Natural killer cell (primary cell): ENCODE data around the gene STK38. TPM values are rescaled to one million over a fixed set of nuclear protein-coding genes. Genes with fewer than 3 reads are reported as not detected.

Experiments used
- ATAC-seq, 3 donors: fragments of 150-1000 bp in 2 of 3; fragments of 200-7000 bp in 1 of 3; cut with Tn5 transposase; 1 replicate in 1 of 3; 2 replicates in 2 of 3; pipeline ENCODE4 v1.10.0; 2021; ENCODE audit warnings: mild to moderate bottlenecking in 2 of 3, moderate library complexity in 2 of 3
- DNase-seq, 2 donors: peaks; one replicate each; pipeline versions ENCODE4 v3.0.0 to v3.0.0-alpha.2; 2013 to 2021; ENCODE audit warnings: mixed read lengths in 1 of 2
- H3K27ac ChIP-seq: one replicate; pipeline ENCODE4 v1.5.1; 2013; ENCODE audit warnings: mild to moderate bottlenecking, low read length
- H3K27me3 ChIP-seq: one replicate; pipeline ENCODE4 v1.6.1; 2013; ENCODE audit warnings: low read length; ENCODE audit not compliant: control insufficient read depth, insufficient read depth
- H3K36me3 ChIP-seq: one replicate; pipeline ENCODE4 v1.6.1; 2013; ENCODE audit warnings: low read length; ENCODE audit not compliant: control insufficient read depth, insufficient read depth
- H3K4me1 ChIP-seq: one replicate; pipeline ENCODE4 v1.6.1; 2013; ENCODE audit warnings: low read length; ENCODE audit not compliant: control insufficient read depth, insufficient read depth
- H3K4me3 ChIP-seq: one replicate; pipeline ENCODE4 v1.5.1; 2013; ENCODE audit warnings: low read length
- H3K9me3 ChIP-seq: one replicate; pipeline ENCODE4 v1.6.1; 2013; ENCODE audit warnings: low read length; ENCODE audit not compliant: control insufficient read depth, insufficient read depth
- H3K27ac Mint-ChIP-seq, 2 donors: one replicate each; pipeline ENCODE4 v1.8.0; 2022; ENCODE audit warnings: mild to moderate bottlenecking in 2 of 2, mixed read lengths in 2 of 2, moderate library complexity in 1 of 2
- H3K27me3 Mint-ChIP-seq, 2 donors: one replicate each; pipeline ENCODE4 v1.8.0; 2022; ENCODE audit warnings: low read depth in 2 of 2, mixed read lengths in 2 of 2
- H3K36me3 Mint-ChIP-seq: one replicate; pipeline ENCODE4 v1.8.0; 2022; ENCODE audit warnings: mixed read lengths
- H3K4me1 Mint-ChIP-seq, 2 donors: one replicate each; pipeline ENCODE4 v1.8.0; 2022; ENCODE audit warnings: mixed read lengths in 2 of 2
- H3K4me3 Mint-ChIP-seq: one replicate; pipeline ENCODE4 v1.8.0; 2022; ENCODE audit warnings: mild to moderate bottlenecking, moderate library complexity, mixed read lengths
- H3K9me3 Mint-ChIP-seq, 2 donors: one replicate each; pipeline ENCODE4 v1.8.0; 2022; ENCODE audit warnings: mixed read lengths in 2 of 2
- WGBS: methylation state at CpG from one replicate; pipeline ENCODE4 v1.1.7; 2013; ENCODE audit warnings: missing lambda C conversion rate; ENCODE audit not compliant: insufficient coverage; 5-methylcytosine and 5-hydroxymethylcytosine counted together
- intact Hi-C: fragments of 100-400 bp; cut with micrococcal nuclease; formaldehyde crosslinking; loops from one replicate; pipeline ENCODE4 v1.14.2; 2022
- total RNA-seq, 4 donors: library from RNA; stranded (reverse); fragments of 120-200 nt in 1 of 4; gene quantifications; one replicate each; pipeline versions ENCODE4 v1.2.3 to v1.2.4, GENCODE V29; 2013 to 2022
- TF ChIP-seq, protein P1 (sequence below): fragments of 200-600 bp; IDR thresholded peaks from one replicate; pipeline ENCODE4 v1.8.0; 2022; ENCODE audit warnings: antibody characterized with exemption

Gene STK38
- total RNA-seq, 3 donors from 2014 or later (not counting 1 experiment from before 2014, with no cell fraction given), result 105 to 157 (median 126) TPM

- Mint-ChIP-seq H3K4me3 (peak within 1 kb of the TSS; percentile 94), H3K36me3 (peaks cover 32% of the 10 kb centered on the region), H3K27ac (peak within 1 kb of the TSS; percentile 97 to 99), H3K27me3 (peaks cover 0 to 2% of the 10 kb centered on the region in 2 donors), H3K4me1 (peaks cover 59 to 60% of the 10 kb centered on the region in 2 donors), H3K9me3 (no peaks in the 10 kb centered on the region)
- no peaks in the 10 kb centered on the region for H3K27me3 ChIP-seq
- H3K4me3 ChIP-seq, result peak within 1 kb of the TSS; percentile 82
- TF ChIP-seq, protein P1, sequence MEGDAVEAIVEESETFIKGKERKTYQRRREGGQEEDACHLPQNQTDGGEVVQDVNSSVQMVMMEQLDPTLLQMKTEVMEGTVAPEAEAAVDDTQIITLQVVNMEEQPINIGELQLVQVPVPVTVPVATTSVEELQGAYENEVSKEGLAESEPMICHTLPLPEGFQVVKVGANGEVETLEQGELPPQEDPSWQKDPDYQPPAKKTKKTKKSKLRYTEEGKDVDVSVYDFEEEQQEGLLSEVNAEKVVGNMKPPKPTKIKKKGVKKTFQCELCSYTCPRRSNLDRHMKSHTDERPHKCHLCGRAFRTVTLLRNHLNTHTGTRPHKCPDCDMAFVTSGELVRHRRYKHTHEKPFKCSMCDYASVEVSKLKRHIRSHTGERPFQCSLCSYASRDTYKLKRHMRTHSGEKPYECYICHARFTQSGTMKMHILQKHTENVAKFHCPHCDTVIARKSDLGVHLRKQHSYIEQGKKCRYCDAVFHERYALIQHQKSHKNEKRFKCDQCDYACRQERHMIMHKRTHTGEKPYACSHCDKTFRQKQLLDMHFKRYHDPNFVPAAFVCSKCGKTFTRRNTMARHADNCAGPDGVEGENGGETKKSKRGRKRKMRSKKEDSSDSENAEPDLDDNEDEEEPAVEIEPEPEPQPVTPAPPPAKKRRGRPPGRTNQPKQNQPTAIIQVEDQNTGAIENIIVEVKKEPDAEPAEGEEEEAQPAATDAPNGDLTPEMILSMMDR, result no peak
- intact Hi-C loops, result loop anchor here (1.0 to 10.0 kb wide), 4 partner anchors 47 to 581 kb away; partner anchors contain the start of genes KCTD20, PIM1, PXT1 and STK38
- no peaks in the 10 kb centered on the region for H3K9me3 ChIP-seq
- WGBS, result under 1% methylated on average over 58 of the region's 58 CpGs
- H3K4me1 ChIP-seq, result peaks cover 52% of the 10 kb centered on the region
- peaks cover 26% of the 10 kb centered on the region for H3K36me3 ChIP-seq
- ATAC-seq (peak; percentile 80 to 96 (median 87)), DNase-seq (peak; percentile 95 to 99)
- H3K27ac ChIP-seq, result peak within 1 kb of the TSS; percentile 98
Measured at GRCh38 chr6:36594029-36594815, 46.9 kb upstream of the STK38 start, which contains the start of gene SRSF3. Gene SRSF3, plus strand, starts transcription at chr6:36594362. Its CDS starts 2,401 bp downstream, at chr6:36596763.

DNA sequence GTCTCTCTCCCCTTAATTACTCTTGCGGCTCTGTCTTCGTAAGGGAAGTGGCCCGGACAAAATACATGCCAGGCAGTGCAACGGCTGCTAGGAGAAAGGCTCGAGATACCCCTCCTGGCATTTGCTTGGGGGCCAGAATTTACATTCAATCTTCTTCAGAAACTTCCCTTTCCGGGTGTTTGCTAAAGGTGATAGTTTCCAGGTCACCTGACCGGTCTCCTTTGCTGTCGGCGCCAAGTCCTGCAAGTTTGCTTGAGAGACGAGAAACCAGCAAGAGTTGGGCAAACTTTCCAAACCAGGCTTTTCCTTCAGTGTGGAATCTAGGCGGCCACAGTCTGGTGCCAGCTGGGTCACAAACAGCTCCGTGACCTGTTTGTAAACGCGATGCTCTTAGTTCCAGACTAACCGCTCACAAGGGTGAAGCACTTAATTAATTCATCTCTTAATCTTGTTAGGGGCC is 46.3 kb upstream of the STK38 start:
- Histone ChIP-seq H3K4me1 (peaks cover 48% of the 10 kb centered on the region), H3K9me3 (no peaks in the 10 kb centered on the region), H3K4me3 (peak overlapping the region; percentile 82), H3K36me3 (peaks cover 20% of the 10 kb centered on the region), H3K27ac (peak overlapping the region; percentile 98), H3K27me3 (no peaks in the 10 kb centered on the region)
- TF ChIP-seq, protein P1, result no peak
- H3K9me3 Mint-ChIP-seq, result no peaks in the 10 kb centered on the region
- DNase-seq (peak in 1 of 2 donors; percentile 78), ATAC-seq (peak; percentile 10 to 12 (median 12))
- intact Hi-C loops, result loop anchor here (1.0 to 10.0 kb wide), 4 partner anchors 46 to 581 kb away; partner anchors contain the start of genes KCTD20, PIM1, PXT1 and STK38
- peaks cover 26% of the 10 kb centered on the region for H3K36me3 Mint-ChIP-seq
- under 1% methylated on average over 15 of the region's 15 CpGs for WGBS
- H3K27me3 Mint-ChIP-seq, result peaks cover 0 to 2% of the 10 kb centered on the region in 2 donors
- H3K27ac Mint-ChIP-seq, result peak overlapping the region; percentile 97 to 99
- H3K4me1 Mint-ChIP-seq, result peaks cover 53 to 54% of the 10 kb centered on the region in 2 donors
- peak overlapping the region; percentile 94 for H3K4me3 Mint-ChIP-seq

GRCh38 chr6:36592221-36592655 is 45.0 kb upstream of the STK38 start:
- Mint-ChIP-seq H3K9me3 (no peaks in the 10 kb centered on the region), H3K4me3 (peak overlapping the region; percentile 92), H3K4me1 (peaks cover 41 to 44% of the 10 kb centered on the region in 2 donors), H3K36me3 (peaks cover 17% of the 10 kb centered on the region), H3K27ac (peak overlapping the region; percentile 90 to 97), H3K27me3 (peaks cover 0 to 2% of the 10 kb centered on the region in 2 donors)
- WGBS, result 10% methylated on average over 12 of the region's 12 CpGs
- TF ChIP-seq, protein P1, result no peak
- H3K4me1 ChIP-seq, result peaks cover 35% of the 10 kb centered on the region
- peaks cover 7% of the 10 kb centered on the region for H3K36me3 ChIP-seq
- intact Hi-C loops, result loop anchor here (5.0 to 10.0 kb wide), 3 partner anchors 150 to 583 kb away; partner anchors contain the start of genes KCTD20, PIM1 and PXT1
- no peaks in the 10 kb centered on the region for H3K27me3 ChIP-seq
- ATAC-seq, result peak; percentile 18 to 35 (median 26)
- no peak overlapping the region for H3K4me3 ChIP-seq
- peak overlapping the region; percentile 60 for H3K27ac ChIP-seq
- peak; percentile 53 to 55 for DNase-seq
- no peaks in the 10 kb centered on the region for H3K9me3 ChIP-seq
